SK-N-SH treated with all-trans-retinoic acid at 6 μM for 48 hours (cell line): Measurements from ENCODE around the gene SCAPER.

Source experiments
- ATAC-seq: fragments of 200-7000 bp; cut with Tn5 transposase; 3 replicates; pipeline ENCODE4 v1.9.1; 2020; ENCODE audit warnings: mild to moderate bottlenecking, moderate library complexity
- ARNTL ChIP-seq: fragments of 450-650 bp; formaldehyde crosslinking; IDR thresholded peaks from 2 replicates; pipeline ENCODE4 v1.5.0; 2020; ENCODE audit warnings: low read depth, mild to moderate bottlenecking, moderate library complexity, borderline replicate concordance
- BACH2 ChIP-seq: fragments of 250-450 bp; sonication (Bioruptor Pico); IDR thresholded peaks from 2 replicates; pipeline ENCODE4 v1.9.0; 2021; ENCODE audit warnings: mild to moderate bottlenecking, borderline replicate concordance
- CREB5 ChIP-seq: fragments of 250-450 bp; sonication (Bioruptor Pico); IDR thresholded peaks from 2 replicates; pipeline ENCODE4 v1.5.1; 2020; ENCODE audit warnings: low read depth, mild to moderate bottlenecking, moderate library complexity
- CSDC2 ChIP-seq: fragments of 250-450 bp; sonication (Bioruptor Pico); IDR thresholded peaks from 2 replicates; pipeline ENCODE4 v1.5.0; 2020; ENCODE audit warnings: mild to moderate bottlenecking, moderate library complexity
- GLIS3 ChIP-seq: fragments of 250-450 bp; sonication (Bioruptor Pico); IDR thresholded peaks from 2 replicates; pipeline ENCODE4 v1.5.0; 2020; ENCODE audit warnings: mild to moderate bottlenecking, moderate library complexity
- ISL1 ChIP-seq: fragments of 250-450 bp; sonication (Bioruptor Pico); IDR thresholded peaks from 2 replicates; pipeline ENCODE4 v2.1.2; 2022; ENCODE audit warnings: mild to moderate bottlenecking, moderate library complexity
- OSR1 ChIP-seq: fragments of 250-450 bp; sonication (Bioruptor Pico); IDR thresholded peaks from 2 replicates; pipeline ENCODE4 v1.8.0; 2022; ENCODE audit warnings: moderate library complexity, mild to moderate bottlenecking, inconsistent platforms
- PATZ1 ChIP-seq: fragments of 250-450 bp; sonication (Bioruptor Pico); IDR thresholded peaks from 2 replicates; pipeline ENCODE4 v1.8.0; 2020; ENCODE audit warnings: mild to moderate bottlenecking, moderate library complexity, borderline replicate concordance
- POU6F1 ChIP-seq: fragments of 250-450 bp; sonication (Bioruptor Pico); IDR thresholded peaks from 2 replicates; pipeline ENCODE4 v1.8.0; 2021; ENCODE audit warnings: low read depth, mild to moderate bottlenecking, moderate library complexity, borderline replicate concordance
- PPARA ChIP-seq: fragments of 250-450 bp; sonication (Bioruptor Pico); IDR thresholded peaks from 2 replicates; pipeline ENCODE4 v1.5.0; 2020; ENCODE audit warnings: mild to moderate bottlenecking, borderline replicate concordance
- RARB ChIP-seq: fragments of 250-450 bp; sonication (Bioruptor Pico); IDR thresholded peaks from 2 replicates; pipeline ENCODE4 v1.8.0; 2021; ENCODE audit warnings: mild to moderate bottlenecking, moderate library complexity
- TCF4 ChIP-seq: fragments of 250-450 bp; sonication (Bioruptor Pico); IDR thresholded peaks from 2 replicates; pipeline ENCODE4 v1.8.0; 2021; ENCODE audit warnings: mild to moderate bottlenecking, moderate library complexity, borderline replicate concordance
- TOX ChIP-seq: fragments of 250-450 bp; sonication (Bioruptor Pico); IDR thresholded peaks from 2 replicates; pipeline ENCODE4 v1.8.0; 2021; ENCODE audit warnings: mild to moderate bottlenecking, moderate library complexity, borderline replicate concordance
- TSHZ2 ChIP-seq: fragments of 250-450 bp; sonication (Bioruptor Pico); IDR thresholded peaks from 2 replicates; pipeline ENCODE4 v1.5.0; 2020; ENCODE audit warnings: mild to moderate bottlenecking, moderate library complexity
- ZFP3 ChIP-seq: fragments of 250-450 bp; sonication (Bioruptor Pico); IDR thresholded peaks from 2 replicates; pipeline ENCODE4 v1.5.0; 2020; ENCODE audit warnings: mild to moderate bottlenecking, moderate library complexity
- ZFP30 ChIP-seq: fragments of 450-650 bp; formaldehyde crosslinking; IDR thresholded peaks from 2 replicates; pipeline ENCODE4 v1.5.0; 2022; ENCODE audit warnings: mild to moderate bottlenecking, moderate library complexity
- ZNF565 ChIP-seq: fragments of 450-650 bp; formaldehyde crosslinking; conservative IDR thresholded peaks from 2 replicates; pipeline ENCODE4 v1.5.0; 2020; ENCODE audit warnings: low read depth, mild to moderate bottlenecking, moderate library complexity
- ZNF70 ChIP-seq: fragments of 450-650 bp; formaldehyde crosslinking; IDR thresholded peaks from 2 replicates; pipeline ENCODE4 v1.5.0; 2020; ENCODE audit warnings: mild to moderate bottlenecking, moderate library complexity
- ZNF8 ChIP-seq: fragments of 450-650 bp; formaldehyde crosslinking; IDR thresholded peaks from 2 replicates; pipeline ENCODE4 v1.5.0; 2020; ENCODE audit warnings: mild to moderate bottlenecking, moderate library complexity
- TF ChIP-seq, protein P1 (sequence below): fragments of 250-450 bp; sonication (Bioruptor Pico); IDR thresholded peaks from 2 replicates; pipeline ENCODE4 v1.5.1; 2021; ENCODE audit warnings: mild to moderate bottlenecking, moderate library complexity

Gene SCAPER

GRCh38 chr15:76333720-76334437, 571.3 kb downstream of the SCAPER start:
- TF ChIP-seq ZFP30 (no peak), GLIS3 (no peak), TSHZ2 (CRISPR knock-in tag) (no peak), ZFP3 (CRISPR knock-in tag) (no peak), PATZ1 (CRISPR knock-in tag) (no peak), RARB (CRISPR knock-in tag) (no peak), ZNF70 (CRISPR knock-in tag) (no peak), OSR1 (CRISPR knock-in tag) (no peak), CREB5 (CRISPR knock-in tag) (no peak), TOX (CRISPR knock-in tag) (no peak), ARNTL (no peak), BACH2 (CRISPR knock-in tag) (no peak), CSDC2 (no peak), ISL1 (CRISPR knock-in tag) (no peak)

DNA sequence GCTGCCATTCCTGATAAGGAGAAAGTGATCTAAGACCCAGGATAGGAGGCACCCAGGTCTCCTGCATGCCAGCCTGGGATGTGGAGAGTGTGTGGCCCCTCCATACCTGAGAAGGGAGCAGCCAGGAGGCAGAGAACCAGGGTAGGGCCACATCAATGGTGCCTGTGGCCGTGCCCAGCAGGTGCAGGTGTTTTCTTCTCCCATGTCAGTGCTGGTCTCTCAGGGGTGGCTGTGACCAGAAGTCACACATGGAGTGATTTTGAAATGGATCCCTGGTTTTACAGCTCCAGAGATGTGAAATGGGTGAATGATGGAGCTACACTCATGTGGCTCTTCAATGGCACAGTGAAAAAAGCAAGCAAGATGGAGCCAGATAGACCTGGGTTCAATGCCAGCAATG, 571.8 kb downstream of the SCAPER start:
- TF ChIP-seq ARNTL: no peak
- TF ChIP-seq, protein P1, sequence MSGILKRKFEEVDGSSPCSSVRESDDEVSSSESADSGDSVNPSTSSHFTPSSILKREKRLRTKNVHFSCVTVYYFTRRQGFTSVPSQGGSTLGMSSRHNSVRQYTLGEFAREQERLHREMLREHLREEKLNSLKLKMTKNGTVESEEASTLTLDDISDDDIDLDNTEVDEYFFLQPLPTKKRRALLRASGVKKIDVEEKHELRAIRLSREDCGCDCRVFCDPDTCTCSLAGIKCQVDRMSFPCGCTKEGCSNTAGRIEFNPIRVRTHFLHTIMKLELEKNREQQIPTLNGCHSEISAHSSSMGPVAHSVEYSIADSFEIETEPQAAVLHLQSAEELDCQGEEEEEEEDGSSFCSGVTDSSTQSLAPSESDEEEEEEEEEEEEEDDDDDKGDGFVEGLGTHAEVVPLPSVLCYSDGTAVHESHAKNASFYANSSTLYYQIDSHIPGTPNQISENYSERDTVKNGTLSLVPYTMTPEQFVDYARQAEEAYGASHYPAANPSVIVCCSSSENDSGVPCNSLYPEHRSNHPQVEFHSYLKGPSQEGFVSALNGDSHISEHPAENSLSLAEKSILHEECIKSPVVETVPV (CRISPR knock-in tag): no peak
- TF ChIP-seq ISL1 (CRISPR knock-in tag): no peak
- TF ChIP-seq TSHZ2 (CRISPR knock-in tag): no peak
- TF ChIP-seq RARB (CRISPR knock-in tag): no peak
- ATAC-seq: no peak

More at GRCh38 chr15:76333720-76334437, 571.3 kb downstream of the SCAPER start:
- ATAC-seq: no peak

GRCh38 chr15:76332796-76333195, 572.3 kb downstream of the SCAPER start:
- TF ChIP-seq ZFP3 (CRISPR knock-in tag): no peak
- ATAC-seq: no peak

DNA sequence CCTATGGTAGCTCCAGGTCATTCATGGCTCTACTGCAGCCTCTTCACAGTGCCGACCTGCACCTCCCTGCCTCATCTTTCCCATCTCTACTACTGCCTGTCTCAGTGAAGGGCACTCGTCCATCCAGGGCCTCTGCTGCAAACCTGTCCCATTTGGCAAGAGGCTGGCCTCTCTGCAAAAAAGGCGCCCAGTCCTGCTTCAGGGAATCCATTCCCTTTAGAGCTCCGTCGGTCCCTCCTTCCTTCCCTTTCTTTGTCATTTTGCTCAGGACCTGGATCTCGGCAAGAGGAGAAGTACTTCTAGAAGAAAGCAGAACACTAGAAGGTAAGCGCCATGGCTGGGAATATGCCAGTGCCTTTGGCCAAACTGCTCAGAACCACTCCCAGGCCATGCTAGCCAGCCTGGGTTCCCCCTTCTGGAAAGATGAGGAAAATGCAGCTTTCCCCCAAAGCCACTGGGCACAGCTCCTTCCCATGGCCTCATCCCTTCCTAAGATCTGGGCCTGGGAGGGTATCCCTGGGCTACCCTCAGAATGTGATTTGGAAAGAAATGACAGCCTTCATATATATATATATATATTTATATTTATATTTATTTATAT, 575.0 kb downstream of the SCAPER start:
- peak; percentile 88 for ATAC-seq
- no peak for TF ChIP-seq ISL1 (CRISPR knock-in tag)
- no peak for TF ChIP-seq PPARA
- no peak for TF ChIP-seq PATZ1 (CRISPR knock-in tag)
- no peak for TF ChIP-seq POU6F1 (CRISPR knock-in tag)
- no peak for TF ChIP-seq ZNF8 (CRISPR knock-in tag)
- TF ChIP-seq TCF4: no peak
- TF ChIP-seq ARNTL: no peak
- TF ChIP-seq TOX (CRISPR knock-in tag): no peak
- TF ChIP-seq ZNF70 (CRISPR knock-in tag): no peak
- TF ChIP-seq CSDC2: no peak
- TF ChIP-seq ZNF565: no peak
